Osteoblast (primary cell): ENCODE results near the gene CLIP4. TPM values are rescaled to one million over a fixed set of nuclear protein-coding genes. Genes with fewer than 3 reads are reported as not detected.

Experiments
- DNase-seq: peaks from one replicate; pipeline ENCODE4 v3.0.0; 2011; ENCODE audit warnings: low spot score, mixed read lengths; ENCODE audit not compliant: insufficient read length; ENCODE audit errors: missing footprints
- H2AFZ ChIP-seq: 2 replicates; pipeline ENCODE4 v1.6.0; 2011; ENCODE audit warnings: mild to moderate bottlenecking, low read length
- H3K27ac ChIP-seq: 2 replicates; pipeline ENCODE4 v1.5.1; 2011; ENCODE audit warnings: mild to moderate bottlenecking, low read depth, low read length, moderate library complexity
- H3K27me3 ChIP-seq: 2 replicates; pipeline ENCODE4 v1.6.0; 2012; ENCODE audit warnings: mild to moderate bottlenecking, control low read depth, inconsistent platforms, low read length, moderate library complexity; ENCODE audit not compliant: insufficient read depth
- H3K36me3 ChIP-seq: 2 replicates; pipeline ENCODE4 v1.5.1; 2011; ENCODE audit warnings: mild to moderate bottlenecking, low read length, control low read depth, moderate library complexity; ENCODE audit not compliant: insufficient read depth
- H3K4me1 ChIP-seq: 2 replicates; pipeline ENCODE4 v1.5.1; 2011; ENCODE audit warnings: mild to moderate bottlenecking, low read length, control low read depth, moderate library complexity; ENCODE audit not compliant: insufficient read depth
- H3K4me2 ChIP-seq: 2 replicates; pipeline ENCODE4 v1.6.0; 2011; ENCODE audit warnings: mild to moderate bottlenecking, low read length; ENCODE audit not compliant: insufficient read depth
- H3K4me3 ChIP-seq: fragments of 200-600 bp; sonication (generic); 3 replicates; pipeline ENCODE4 v1.5.1; 2012; ENCODE audit warnings: mild to moderate bottlenecking, low read length, inconsistent platforms; ENCODE audit not compliant: insufficient read depth
- H3K79me2 ChIP-seq: 2 replicates; pipeline ENCODE4 v1.6.0; 2012; ENCODE audit warnings: mild to moderate bottlenecking, low read length, control low read depth, inconsistent platforms; ENCODE audit not compliant: insufficient read depth
- H3K9me3 ChIP-seq: 2 replicates; pipeline ENCODE4 v1.5.1; 2011; ENCODE audit warnings: low read depth, low read length, control low read depth
- H4K20me1 ChIP-seq: 2 replicates; pipeline ENCODE4 v1.6.0; 2012; ENCODE audit warnings: mild to moderate bottlenecking, low read length, control low read depth; ENCODE audit not compliant: insufficient read depth
- CTCF ChIP-seq: IDR thresholded peaks from 2 replicates; pipeline ENCODE4 v1.5.1; 2011; ENCODE audit warnings: mild to moderate bottlenecking, low read depth, low read length, moderate library complexity; ENCODE audit errors: extremely low read depth
- total RNA-seq: library from RNA; depleted of rRNA; stranded (reverse); fragments of >200 nt; gene quantifications from 2 replicates; pipeline ENCODE4 v1.2.3, GENCODE V29; 2012

The CLIP4 gene
- total RNA-seq, 1 donor, result 124 TPM

- H3K4me1 ChIP-seq, result no peaks in the 10 kb centered on the region
- H3K79me2 ChIP-seq, result no peaks in the 10 kb centered on the region
- TF ChIP-seq CTCF, result no peak
- no peak overlapping the region for H2AFZ ChIP-seq
- no peak overlapping the region for H3K4me3 ChIP-seq
- H3K36me3 ChIP-seq, result peaks cover 19% of the 10 kb centered on the region
- H3K27ac ChIP-seq, result no peak overlapping the region
- H3K4me2 ChIP-seq, result no peak overlapping the region
- H4K20me1 ChIP-seq, result no peaks in the 10 kb centered on the region
- H3K9me3 ChIP-seq, result peaks cover 1% of the 10 kb centered on the region
- no peak for DNase-seq
- H3K27me3 ChIP-seq, result no peaks in the 10 kb centered on the region
Observed at GRCh38 chr2:29182334-29182733, 67.1 kb downstream of the CLIP4 start.

- H3K4me3 ChIP-seq, result no peak overlapping the region
- H3K4me2 ChIP-seq, result no peak overlapping the region
- H3K27me3 ChIP-seq, result no peaks in the 10 kb centered on the region
- no peaks in the 10 kb centered on the region for H4K20me1 ChIP-seq
- H3K27ac ChIP-seq, result no peak overlapping the region
- TF ChIP-seq CTCF, result no peak
- H3K4me1 ChIP-seq, result peaks cover 4% of the 10 kb centered on the region
- H3K79me2 ChIP-seq, result no peaks in the 10 kb centered on the region
- no peak overlapping the region for H2AFZ ChIP-seq
- H3K36me3 ChIP-seq, result peaks cover 21% of the 10 kb centered on the region
- H3K9me3 ChIP-seq, result peaks cover 2% of the 10 kb centered on the region
- DNase-seq, result no peak
Observed at GRCh38 chr2:29182920-29183319, 67.7 kb downstream of the CLIP4 start.

- no peak for DNase-seq
- no peak overlapping the region for H3K27ac ChIP-seq
- peaks cover 21% of the 10 kb centered on the region for H3K36me3 ChIP-seq
- no peaks in the 10 kb centered on the region for H3K79me2 ChIP-seq
- H3K9me3 ChIP-seq, result peaks cover 2% of the 10 kb centered on the region
- H3K4me1 ChIP-seq, result peaks cover 7% of the 10 kb centered on the region
- TF ChIP-seq CTCF, result no peak
- H4K20me1 ChIP-seq, result no peaks in the 10 kb centered on the region
- no peak overlapping the region for H3K4me2 ChIP-seq
- no peak overlapping the region for H3K4me3 ChIP-seq
- H3K27me3 ChIP-seq, result no peaks in the 10 kb centered on the region
- H2AFZ ChIP-seq, result no peak overlapping the region
Observed at GRCh38 chr2:29184531-29184930, 69.3 kb downstream of the CLIP4 start.

GRCh38 chr2:29186817-29187216 lies 71.6 kb downstream of the CLIP4 start:
- H4K20me1 ChIP-seq, result no peaks in the 10 kb centered on the region
- H3K4me2 ChIP-seq, result no peak overlapping the region
- no peak overlapping the region for H2AFZ ChIP-seq
- H3K79me2 ChIP-seq, result no peaks in the 10 kb centered on the region
- H3K36me3 ChIP-seq, result peaks cover 12% of the 10 kb centered on the region
- H3K4me3 ChIP-seq, result no peak overlapping the region
- H3K27ac ChIP-seq, result no peak overlapping the region
- H3K27me3 ChIP-seq, result no peaks in the 10 kb centered on the region
- H3K4me1 ChIP-seq, result peaks cover 11% of the 10 kb centered on the region
- no peak for TF ChIP-seq CTCF
- DNase-seq, result no peak
- peaks cover 2% of the 10 kb centered on the region for H3K9me3 ChIP-seq
